ENCODE data around the gene CUL3. TPM values are rescaled to one million over a fixed set of nuclear protein-coding genes. Genes with fewer than 3 reads are reported as not detected.
A peak's percentile ranks its signal among the peaks of the same experiment; 100 is the strongest.
"Not testable (repeated sequence)": the region's sequence is repeated elsewhere in the genome, so short reads cannot be mapped to it uniquely, and the experiment has no call there.

Gene CUL3
- total and polyA plus RNA-seq, 2 experiments from 2014 or later: 86.0 to 125 TPM

- H3K79me2 ChIP-seq (replicated peaks; ENCODE audit: insufficient read depth): peaks cover 44% of the 10 kb centered on the region
- H3K36me3 ChIP-seq (ENCODE audit: insufficient read depth); H2AFZ ChIP-seq; H3F3A ChIP-seq (replicated peaks; ENCODE audit: low read depth); H3K9me2 ChIP-seq (ENCODE audit: insufficient read depth); H4K20me1 ChIP-seq (replicated peaks; ENCODE audit: insufficient read depth); H3K27me3 Mint-ChIP-seq (ENCODE audit: insufficient read depth, low read depth, poor library complexity); H3K4me3 Mint-ChIP-seq; H3K27me3 ChIP-seq (ENCODE audit: insufficient read depth): not testable (repeated sequence)
- peak overlapping the region; percentile 69 for H3K4me2 ChIP-seq
- ATAC-seq: peak; percentile 97
- H3K4me3 ChIP-seq: peak overlapping the region; percentile 27; the same call in 1 of the 2 replicates
- TF ChIP-seq, protein P1, sequence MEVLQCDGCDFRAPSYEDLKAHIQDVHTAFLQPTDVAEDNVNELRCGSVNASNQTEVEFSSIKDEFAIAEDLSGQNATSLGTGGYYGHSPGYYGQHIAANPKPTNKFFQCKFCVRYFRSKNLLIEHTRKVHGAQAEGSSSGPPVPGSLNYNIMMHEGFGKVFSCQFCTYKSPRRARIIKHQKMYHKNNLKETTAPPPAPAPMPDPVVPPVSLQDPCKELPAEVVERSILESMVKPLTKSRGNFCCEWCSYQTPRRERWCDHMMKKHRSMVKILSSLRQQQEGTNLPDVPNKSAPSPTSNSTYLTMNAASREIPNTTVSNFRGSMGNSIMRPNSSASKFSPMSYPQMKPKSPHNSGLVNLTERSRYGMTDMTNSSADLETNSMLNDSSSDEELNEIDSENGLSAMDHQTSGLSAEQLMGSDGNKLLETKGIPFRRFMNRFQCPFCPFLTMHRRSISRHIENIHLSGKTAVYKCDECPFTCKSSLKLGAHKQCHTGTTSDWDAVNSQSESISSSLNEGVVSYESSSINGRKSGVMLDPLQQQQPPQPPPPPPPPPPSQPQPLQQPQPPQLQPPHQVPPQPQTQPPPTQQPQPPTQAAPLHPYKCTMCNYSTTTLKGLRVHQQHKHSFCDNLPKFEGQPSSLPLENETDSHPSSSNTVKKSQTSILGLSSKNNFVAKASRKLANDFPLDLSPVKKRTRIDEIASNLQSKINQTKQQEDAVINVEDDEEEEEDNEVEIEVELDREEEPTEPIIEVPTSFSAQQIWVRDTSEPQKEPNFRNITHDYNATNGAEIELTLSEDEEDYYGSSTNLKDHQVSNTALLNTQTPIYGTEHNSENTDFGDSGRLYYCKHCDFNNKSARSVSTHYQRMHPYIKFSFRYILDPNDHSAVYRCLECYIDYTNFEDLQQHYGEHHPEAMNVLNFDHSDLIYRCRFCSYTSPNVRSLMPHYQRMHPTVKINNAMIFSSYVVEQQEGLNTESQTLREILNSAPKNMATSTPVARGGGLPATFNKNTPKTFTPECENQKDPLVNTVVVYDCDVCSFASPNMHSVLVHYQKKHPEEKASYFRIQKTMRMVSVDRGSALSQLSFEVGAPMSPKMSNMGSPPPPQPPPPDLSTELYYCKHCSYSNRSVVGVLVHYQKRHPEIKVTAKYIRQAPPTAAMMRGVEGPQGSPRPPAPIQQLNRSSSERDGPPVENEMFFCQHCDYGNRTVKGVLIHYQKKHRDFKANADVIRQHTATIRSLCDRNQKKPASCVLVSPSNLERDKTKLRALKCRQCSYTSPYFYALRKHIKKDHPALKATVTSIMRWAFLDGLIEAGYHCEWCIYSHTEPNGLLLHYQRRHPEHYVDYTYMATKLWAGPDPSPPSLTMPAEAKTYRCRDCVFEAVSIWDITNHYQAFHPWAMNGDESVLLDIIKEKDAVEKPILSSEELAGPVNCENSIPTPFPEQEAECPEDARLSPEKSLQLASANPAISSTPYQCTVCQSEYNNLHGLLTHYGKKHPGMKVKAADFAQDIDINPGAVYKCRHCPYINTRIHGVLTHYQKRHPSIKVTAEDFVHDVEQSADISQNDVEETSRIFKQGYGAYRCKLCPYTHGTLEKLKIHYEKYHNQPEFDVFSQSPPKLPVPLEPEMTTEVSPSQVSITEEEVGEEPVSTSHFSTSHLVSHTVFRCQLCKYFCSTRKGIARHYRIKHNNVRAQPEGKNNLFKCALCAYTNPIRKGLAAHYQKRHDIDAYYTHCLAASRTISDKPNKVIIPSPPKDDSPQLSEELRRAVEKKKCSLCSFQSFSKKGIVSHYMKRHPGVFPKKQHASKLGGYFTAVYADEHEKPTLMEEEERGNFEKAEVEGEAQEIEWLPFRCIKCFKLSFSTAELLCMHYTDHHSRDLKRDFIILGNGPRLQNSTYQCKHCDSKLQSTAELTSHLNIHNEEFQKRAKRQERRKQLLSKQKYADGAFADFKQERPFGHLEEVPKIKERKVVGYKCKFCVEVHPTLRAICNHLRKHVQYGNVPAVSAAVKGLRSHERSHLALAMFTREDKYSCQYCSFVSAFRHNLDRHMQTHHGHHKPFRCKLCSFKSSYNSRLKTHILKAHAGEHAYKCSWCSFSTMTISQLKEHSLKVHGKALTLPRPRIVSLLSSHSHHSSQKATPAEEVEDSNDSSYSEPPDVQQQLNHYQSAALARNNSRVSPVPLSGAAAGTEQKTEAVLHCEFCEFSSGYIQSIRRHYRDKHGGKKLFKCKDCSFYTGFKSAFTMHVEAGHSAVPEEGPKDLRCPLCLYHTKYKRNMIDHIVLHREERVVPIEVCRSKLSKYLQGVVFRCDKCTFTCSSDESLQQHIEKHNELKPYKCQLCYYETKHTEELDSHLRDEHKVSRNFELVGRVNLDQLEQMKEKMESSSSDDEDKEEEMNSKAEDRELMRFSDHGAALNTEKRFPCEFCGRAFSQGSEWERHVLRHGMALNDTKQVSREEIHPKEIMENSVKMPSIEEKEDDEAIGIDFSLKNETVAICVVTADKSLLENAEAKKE (CRISPR knock-in tag; IDR thresholded peaks at IDR 0.05): peak; percentile 56; the same call in 1 of the 2 replicates
- peaks cover 14% of the 10 kb centered on the region; the same call in 1 of the 2 replicates for H3K4me1 ChIP-seq (ENCODE audit: insufficient read depth)
- peaks cover 12% of the 10 kb centered on the region; the same call in 2 of the 3 replicates for H3K9me3 Mint-ChIP-seq
- H3K27ac Mint-ChIP-seq: peak overlapping the region; percentile 84
- peaks cover 50% of the 10 kb centered on the region for H3K36me3 Mint-ChIP-seq (ENCODE audit: low read depth)
- H3K4me1 Mint-ChIP-seq: peaks cover 39% of the 10 kb centered on the region
- H3K27ac ChIP-seq (ENCODE audit: low read depth): peak overlapping the region; percentile 87
- DNase-seq (ENCODE audit: low spot score): peak; percentile 87
Observed at GRCh38 chr2:224485081-224486014, 99.8 kb downstream of the CUL3 start.

DNA sequence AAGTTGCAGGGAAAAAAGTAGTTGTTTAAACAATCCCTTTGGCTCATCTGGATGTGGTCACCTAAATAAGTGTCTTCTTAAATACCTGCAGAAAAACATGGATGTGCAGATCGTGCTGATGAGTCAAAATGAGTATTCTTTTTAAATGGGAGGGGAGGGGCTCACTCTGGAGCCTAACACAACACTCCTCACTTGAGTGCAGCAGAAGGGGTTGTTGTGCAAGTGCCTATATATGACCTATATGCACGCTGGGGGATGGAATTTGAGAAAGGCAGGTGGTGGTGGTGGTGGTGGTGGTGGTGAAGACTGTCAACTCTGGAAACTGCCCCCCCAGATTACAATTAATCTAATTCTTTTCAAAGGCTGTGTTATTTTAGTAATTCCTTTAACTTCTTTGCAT lies 105.3 kb downstream of the CUL3 start:
- Histone ChIP-seq H3K4me3 (no peak overlapping the region), H3K27ac (ENCODE audit: low read depth) (no peak overlapping the region), H3K27me3 (ENCODE audit: insufficient read depth) (no peaks in the 10 kb centered on the region), H3K9me2 (ENCODE audit: insufficient read depth) (no peaks in the 10 kb centered on the region), H3K4me2 (no peak overlapping the region), H3K36me3 (ENCODE audit: insufficient read depth) (peaks cover 10% of the 10 kb centered on the region; the same call in 1 of the 2 replicates), H3K79me2 (replicated peaks; ENCODE audit: insufficient read depth) (no peaks in the 10 kb centered on the region), H4K20me1 (replicated peaks; ENCODE audit: insufficient read depth) (no peaks in the 10 kb centered on the region), H2AFZ (no peak overlapping the region), H3K4me1 (ENCODE audit: insufficient read depth) (peaks cover 1% of the 10 kb centered on the region; the same call in 1 of the 2 replicates), H3F3A (replicated peaks; ENCODE audit: low read depth) (no peaks in the 10 kb centered on the region)
- no peak overlapping the region for H3K4me3 Mint-ChIP-seq
- no peaks in the 10 kb centered on the region for H3K9me3 Mint-ChIP-seq
- DNase-seq (ENCODE audit: low spot score) (no peak), ATAC-seq (no peak)
- peaks cover 1% of the 10 kb centered on the region for H3K27me3 Mint-ChIP-seq (ENCODE audit: insufficient read depth, low read depth, poor library complexity)
- H3K4me1 Mint-ChIP-seq: peaks cover 8% of the 10 kb centered on the region
- H3K36me3 Mint-ChIP-seq (ENCODE audit: low read depth): peaks cover 46% of the 10 kb centered on the region
- H3K27ac Mint-ChIP-seq: peak overlapping the region; percentile 10
- TF ChIP-seq, protein P2, sequence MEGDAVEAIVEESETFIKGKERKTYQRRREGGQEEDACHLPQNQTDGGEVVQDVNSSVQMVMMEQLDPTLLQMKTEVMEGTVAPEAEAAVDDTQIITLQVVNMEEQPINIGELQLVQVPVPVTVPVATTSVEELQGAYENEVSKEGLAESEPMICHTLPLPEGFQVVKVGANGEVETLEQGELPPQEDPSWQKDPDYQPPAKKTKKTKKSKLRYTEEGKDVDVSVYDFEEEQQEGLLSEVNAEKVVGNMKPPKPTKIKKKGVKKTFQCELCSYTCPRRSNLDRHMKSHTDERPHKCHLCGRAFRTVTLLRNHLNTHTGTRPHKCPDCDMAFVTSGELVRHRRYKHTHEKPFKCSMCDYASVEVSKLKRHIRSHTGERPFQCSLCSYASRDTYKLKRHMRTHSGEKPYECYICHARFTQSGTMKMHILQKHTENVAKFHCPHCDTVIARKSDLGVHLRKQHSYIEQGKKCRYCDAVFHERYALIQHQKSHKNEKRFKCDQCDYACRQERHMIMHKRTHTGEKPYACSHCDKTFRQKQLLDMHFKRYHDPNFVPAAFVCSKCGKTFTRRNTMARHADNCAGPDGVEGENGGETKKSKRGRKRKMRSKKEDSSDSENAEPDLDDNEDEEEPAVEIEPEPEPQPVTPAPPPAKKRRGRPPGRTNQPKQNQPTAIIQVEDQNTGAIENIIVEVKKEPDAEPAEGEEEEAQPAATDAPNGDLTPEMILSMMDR (conservative IDR thresholded peaks at IDR 0.05; ENCODE audit: low read depth in 2 of 2): no peak
- TF ChIP-seq ETS1 (IDR thresholded peaks at IDR 0.05): no peak
- no peak for TF ChIP-seq CREB1 (CRISPR knock-in tag; IDR thresholded peaks at IDR 0.05; ENCODE audit: low read depth)
- no peak for TF ChIP-seq EZH2phosphoT487 (IDR thresholded peaks at IDR 0.05; ENCODE audit: unreplicated experiment)
- no peak for TF ChIP-seq NANOG (IDR thresholded peaks at IDR 0.05; ENCODE audit: borderline replicate concordance)
- TF ChIP-seq POLR2AphosphoS5 (IDR thresholded peaks at IDR 0.05; ENCODE audit: low read depth): no peak

Measured in GM23338 (cell line).